Measurements from ENCODE around the gene PARVB.

Gene PARVB

GRCh38 chr22:44188316-44188715 lies 164.2 kb downstream of the PARVB start:
- in situ Hi-C loops (cut with MboI; ENCODE audit: low sequenced_read_pairs): no loop called here
- Histone ChIP-seq H3K27me3 (ENCODE audit: low read depth) (no peaks in the 10 kb centered on the region), H3K4me1 (no peaks in the 10 kb centered on the region), H3K36me3 (replicated peaks) (no peaks in the 10 kb centered on the region), H3K4me3 (no peak overlapping the region), H3K9me3 (no peaks in the 10 kb centered on the region)
- no peak for DNase-seq (ENCODE audit: low spot score in 2 of 2)

- in situ Hi-C loops (cut with MboI; ENCODE audit: low sequenced_read_pairs): no loop called here
These were observed 165.0 kb downstream of the PARVB start for GRCh38 chr22:44188986-44189630.

GRCh38 chr22:44190381-44190976 lies 166.4 kb downstream of the PARVB start:
- in situ Hi-C loops (cut with MboI; ENCODE audit: low sequenced_read_pairs): no loop called here
- Histone ChIP-seq H3K9me3 (no peaks in the 10 kb centered on the region), H3K36me3 (replicated peaks) (no peaks in the 10 kb centered on the region), H3K4me3 (no peak overlapping the region), H3K4me1 (no peaks in the 10 kb centered on the region), H3K27me3 (ENCODE audit: low read depth) (no peaks in the 10 kb centered on the region)
- no peak for DNase-seq (ENCODE audit: low spot score in 2 of 2)

More at GRCh38 chr22:44188986-44189630, 165.0 kb downstream of the PARVB start:
- H3K27me3 ChIP-seq (ENCODE audit: low read depth): no peaks in the 10 kb centered on the region
- H3K4me1 ChIP-seq: no peaks in the 10 kb centered on the region
- no peak overlapping the region for H3K4me3 ChIP-seq
- H3K36me3 ChIP-seq (replicated peaks): no peaks in the 10 kb centered on the region
- H3K9me3 ChIP-seq: no peaks in the 10 kb centered on the region
- DNase-seq (ENCODE audit: low spot score in 2 of 2): no peak

- no peaks in the 10 kb centered on the region for H3K27me3 ChIP-seq (ENCODE audit: low read depth)
- no peaks in the 10 kb centered on the region for H3K36me3 ChIP-seq (replicated peaks)
- no peaks in the 10 kb centered on the region for H3K9me3 ChIP-seq
- in situ Hi-C loops (cut with MboI; ENCODE audit: low sequenced_read_pairs): no loop called here
- no peaks in the 10 kb centered on the region for H3K4me1 ChIP-seq
- no peak overlapping the region for H3K4me3 ChIP-seq
- DNase-seq (ENCODE audit: low spot score in 2 of 2): no peak
These were observed 166.9 kb downstream of the PARVB start for GRCh38 chr22:44191036-44191454.

GRCh38 chr22:44192098-44192815 lies 168.2 kb downstream of the PARVB start:
- in situ Hi-C loops (cut with MboI; ENCODE audit: low sequenced_read_pairs): no loop called here
- no peaks in the 10 kb centered on the region for H3K27me3 ChIP-seq (ENCODE audit: low read depth)
- no peaks in the 10 kb centered on the region for H3K4me1 ChIP-seq
- peak in 1 of 2 experiments; percentile 57 for DNase-seq (ENCODE audit: low spot score in 2 of 2)
- H3K4me3 ChIP-seq: no peak overlapping the region
- H3K9me3 ChIP-seq: no peaks in the 10 kb centered on the region
- no peaks in the 10 kb centered on the region for H3K36me3 ChIP-seq (replicated peaks)

GRCh38 chr22:44192816-44193534 lies 168.9 kb downstream of the PARVB start:
- no peaks in the 10 kb centered on the region for H3K9me3 ChIP-seq
- H3K4me1 ChIP-seq: no peaks in the 10 kb centered on the region
- DNase-seq (ENCODE audit: low spot score in 2 of 2): no peak
- in situ Hi-C loops (cut with MboI; ENCODE audit: low sequenced_read_pairs): no loop called here
- no peaks in the 10 kb centered on the region for H3K36me3 ChIP-seq (replicated peaks)
- H3K27me3 ChIP-seq (ENCODE audit: low read depth): no peaks in the 10 kb centered on the region
- no peak overlapping the region for H3K4me3 ChIP-seq

- Histone ChIP-seq H3K36me3 (replicated peaks) (no peaks in the 10 kb centered on the region), H3K9me3 (no peaks in the 10 kb centered on the region), H3K27me3 (ENCODE audit: low read depth) (no peaks in the 10 kb centered on the region), H3K4me3 (no peak overlapping the region), H3K4me1 (no peaks in the 10 kb centered on the region)
- in situ Hi-C loops (cut with MboI; ENCODE audit: low sequenced_read_pairs): no loop called here
- no peak for DNase-seq (ENCODE audit: low spot score in 2 of 2)
These were observed 169.4 kb downstream of the PARVB start for GRCh38 chr22:44193535-44193891.

- H3K4me1 ChIP-seq: no peaks in the 10 kb centered on the region
- no peaks in the 10 kb centered on the region for H3K9me3 ChIP-seq
- H3K27me3 ChIP-seq (ENCODE audit: low read depth): no peaks in the 10 kb centered on the region
- H3K4me3 ChIP-seq: no peak overlapping the region
- no peak for DNase-seq (ENCODE audit: low spot score in 2 of 2)
- in situ Hi-C loops (cut with MboI; ENCODE audit: low sequenced_read_pairs): no loop called here
- no peaks in the 10 kb centered on the region for H3K36me3 ChIP-seq (replicated peaks)
These were observed 170.5 kb downstream of the PARVB start for GRCh38 chr22:44194569-44194968.

GRCh38 chr22:44195189-44195871 lies 171.2 kb downstream of the PARVB start:
- Histone ChIP-seq H3K27me3 (ENCODE audit: low read depth) (no peaks in the 10 kb centered on the region), H3K36me3 (replicated peaks) (no peaks in the 10 kb centered on the region), H3K9me3 (no peaks in the 10 kb centered on the region), H3K4me1 (no peaks in the 10 kb centered on the region), H3K4me3 (no peak overlapping the region)
- DNase-seq (ENCODE audit: low spot score in 2 of 2): no peak
- in situ Hi-C loops (cut with MboI; ENCODE audit: low sequenced_read_pairs): no loop called here

GRCh38 chr22:44196241-44196640 lies 172.1 kb downstream of the PARVB start:
- Histone ChIP-seq H3K36me3 (replicated peaks) (no peaks in the 10 kb centered on the region), H3K4me3 (no peak overlapping the region), H3K27me3 (ENCODE audit: low read depth) (no peaks in the 10 kb centered on the region), H3K4me1 (no peaks in the 10 kb centered on the region), H3K9me3 (no peaks in the 10 kb centered on the region)
- in situ Hi-C loops (cut with MboI; ENCODE audit: low sequenced_read_pairs): no loop called here
- DNase-seq (ENCODE audit: low spot score in 2 of 2): no peak

GRCh38 chr22:44196731-44197131 lies 172.6 kb downstream of the PARVB start:
- no peaks in the 10 kb centered on the region for H3K9me3 ChIP-seq
- no peaks in the 10 kb centered on the region for H3K4me1 ChIP-seq
- H3K36me3 ChIP-seq (replicated peaks): no peaks in the 10 kb centered on the region
- no peaks in the 10 kb centered on the region for H3K27me3 ChIP-seq (ENCODE audit: low read depth)
- no peak for DNase-seq (ENCODE audit: low spot score in 2 of 2)
- in situ Hi-C loops (cut with MboI; ENCODE audit: low sequenced_read_pairs): no loop called here
- no peak overlapping the region for H3K4me3 ChIP-seq

- no peak for DNase-seq (ENCODE audit: low spot score in 2 of 2)
- no peaks in the 10 kb centered on the region for H3K27me3 ChIP-seq (ENCODE audit: low read depth)
- no peak overlapping the region for H3K4me3 ChIP-seq
- H3K9me3 ChIP-seq: no peaks in the 10 kb centered on the region
- H3K36me3 ChIP-seq (replicated peaks): no peaks in the 10 kb centered on the region
- in situ Hi-C loops (cut with MboI; ENCODE audit: low sequenced_read_pairs): no loop called here
- no peaks in the 10 kb centered on the region for H3K4me1 ChIP-seq
These were observed 173.2 kb downstream of the PARVB start for GRCh38 chr22:44197271-44197670.

- in situ Hi-C loops (cut with MboI; ENCODE audit: low sequenced_read_pairs): no loop called here
- DNase-seq (ENCODE audit: low spot score in 2 of 2): no peak
- Histone ChIP-seq H3K27me3 (ENCODE audit: low read depth) (no peaks in the 10 kb centered on the region), H3K4me3 (no peak overlapping the region), H3K9me3 (no peaks in the 10 kb centered on the region), H3K36me3 (replicated peaks) (no peaks in the 10 kb centered on the region), H3K4me1 (no peaks in the 10 kb centered on the region)
These were observed 175.1 kb downstream of the PARVB start for GRCh38 chr22:44199164-44199563.
